ENCODE results near the gene GRK5.

Gene GRK5

GRCh38 chr10:119441921-119442757 is 234.8 kb downstream of the GRK5 start:
- DNase-seq (ENCODE audit: low read depth, low spot score): no peak
- no peak for TF ChIP-seq CTCF (IDR thresholded peaks at IDR 0.05; ENCODE audit: insufficient read depth, low read length, missing control alignments)
- CTCF ChIA-PET: interaction anchor here (2.4 to 21.4 kb wide), 3 partner anchors 9 to 239 kb away, joined by 6 to 530 read pairs (median 75); partner anchors contain the start of gene GRK5
- POLR2A ChIA-PET: no interaction called here
- H3K4me3 ChIP-seq (ENCODE audit: low read depth, low read length): no peak overlapping the region

DNA sequence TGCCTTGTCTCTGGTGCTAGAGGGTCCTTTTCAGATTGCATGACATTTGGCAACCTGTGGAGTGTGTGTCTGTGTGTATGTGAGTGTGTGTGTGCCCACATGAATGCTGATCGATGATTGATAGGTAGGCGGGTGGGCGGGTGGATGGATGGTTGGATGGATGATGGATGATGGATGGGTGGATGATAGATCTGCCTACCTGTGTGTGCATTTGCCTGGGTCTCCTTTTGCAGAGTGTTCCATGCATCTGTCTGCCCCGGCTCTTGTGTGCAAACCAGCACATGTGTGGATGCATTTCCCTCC is 235.3 kb downstream of the GRK5 start:
- no peak for TF ChIP-seq CTCF (IDR thresholded peaks at IDR 0.05; ENCODE audit: insufficient read depth, low read length, missing control alignments)
- ChIA-PET POLR2A (no interaction called here), CTCF (interaction anchor here (0.8 to 21.4 kb wide), 7 partner anchors 9 to 259 kb away, joined by 3 to 530 read pairs (median 6); partner anchors contain the start of gene GRK5)
- no peak overlapping the region for H3K4me3 ChIP-seq (ENCODE audit: low read depth, low read length)
- no peak for DNase-seq (ENCODE audit: low read depth, low spot score)

DNA sequence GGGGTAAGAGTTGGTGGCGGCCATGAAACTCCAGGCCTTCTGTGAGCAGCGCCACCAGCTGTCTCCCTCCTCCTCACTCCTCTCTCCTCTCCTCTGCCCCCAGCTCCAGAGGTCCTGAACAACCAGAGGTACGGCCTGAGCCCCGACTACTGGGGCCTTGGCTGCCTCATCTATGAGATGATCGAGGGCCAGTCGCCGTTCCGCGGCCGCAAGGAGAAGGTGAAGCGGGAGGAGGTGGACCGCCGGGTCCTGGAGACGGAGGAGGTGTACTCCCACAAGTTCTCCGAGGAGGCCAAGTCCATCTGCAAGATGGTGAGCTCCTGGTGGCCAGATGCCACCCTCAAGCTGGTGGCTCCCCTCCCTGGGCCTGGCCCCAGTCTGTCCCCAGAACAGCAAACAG is 236.1 kb downstream of the GRK5 start:
- TF ChIP-seq CTCF (IDR thresholded peaks at IDR 0.05; ENCODE audit: insufficient read depth, low read length, missing control alignments): no peak
- ChIA-PET CTCF (interaction anchor here (0.6 to 21.4 kb wide), 14 partner anchors 8 to 259 kb away, joined by 3 to 530 read pairs (median 5); partner anchors contain the start of gene GRK5), POLR2A (no interaction called here)
- no peak overlapping the region for H3K4me3 ChIP-seq (ENCODE audit: low read depth, low read length)
- DNase-seq (ENCODE audit: low read depth, low spot score): no peak

DNA sequence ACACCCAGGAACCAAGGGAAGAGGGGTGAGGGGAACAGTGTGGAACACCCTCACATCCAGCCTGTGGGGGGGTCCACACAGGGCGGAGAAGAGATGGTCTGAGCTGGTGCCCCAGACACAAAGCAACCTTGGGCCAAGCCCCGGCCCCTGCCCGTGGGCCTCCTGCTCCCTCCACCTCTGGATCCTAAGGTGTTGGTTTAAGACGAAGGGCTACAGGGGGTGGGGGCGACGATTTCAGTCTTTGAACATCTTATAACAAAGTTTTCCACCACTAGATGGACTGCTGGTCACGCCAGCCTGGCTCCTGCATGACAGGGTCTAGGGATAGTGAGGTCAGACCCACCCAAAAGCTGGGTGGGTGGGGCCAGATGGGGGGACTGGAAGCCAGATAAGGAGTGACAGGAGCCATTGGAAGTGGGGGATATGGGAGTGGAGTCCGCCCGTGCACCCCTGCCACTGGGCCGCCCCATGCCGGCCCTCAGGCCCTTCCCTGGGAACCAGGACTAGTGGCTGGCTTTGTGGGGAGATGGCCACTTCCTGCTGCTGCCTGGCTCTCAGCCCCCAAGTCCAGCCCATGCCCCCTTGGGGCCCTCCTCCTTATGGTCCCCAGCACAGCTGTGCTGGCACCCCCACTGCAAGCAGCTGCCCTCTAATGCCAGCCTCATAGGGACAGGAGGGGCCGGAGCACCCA is 236.7 kb downstream of the GRK5 start:
- no peak overlapping the region for H3K4me3 ChIP-seq (ENCODE audit: low read depth, low read length)
- DNase-seq (ENCODE audit: low read depth, low spot score): no peak
- ChIA-PET POLR2A (interaction anchor here (0.7 to 1.4 kb wide), 2 partner anchors 245 kb away, joined by 3 to 6 read pairs; no protein-coding TSS in a partner anchor), CTCF (interaction anchor here (0.6 to 21.4 kb wide), 20 partner anchors 7 to 390 kb away, joined by 3 to 530 read pairs (median 4); partner anchors contain the start of gene GRK5)
- no peak for TF ChIP-seq CTCF (IDR thresholded peaks at IDR 0.05; ENCODE audit: insufficient read depth, low read length, missing control alignments)

DNA sequence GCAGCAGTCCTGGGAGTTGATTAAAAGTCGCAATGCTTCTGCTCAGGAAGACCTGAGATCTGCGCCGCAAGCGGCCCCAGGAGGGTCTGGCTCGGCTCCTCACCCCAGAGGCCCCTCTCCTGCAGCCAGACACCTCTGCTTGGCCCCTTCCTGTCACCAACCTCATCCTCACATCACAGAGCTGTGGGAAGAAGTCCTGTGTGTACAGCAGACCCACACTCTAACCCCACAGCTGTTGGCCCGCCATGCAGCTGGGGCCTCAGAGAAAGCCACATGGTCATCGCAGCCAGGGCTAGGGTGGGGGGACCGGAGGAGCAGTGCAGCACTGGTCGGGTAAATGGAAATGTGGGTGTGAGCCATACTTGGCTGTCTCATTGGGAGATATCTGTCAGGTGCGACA is 237.5 kb downstream of the GRK5 start:
- no peak for TF ChIP-seq CTCF (IDR thresholded peaks at IDR 0.05; ENCODE audit: insufficient read depth, low read length, missing control alignments)
- POLR2A ChIA-PET: interaction anchor here (1.0 to 1.4 kb wide), 2 partner anchors 237 to 245 kb away, joined by 3 to 6 read pairs; partner anchors contain the start of gene GRK5
- no peak overlapping the region for H3K4me3 ChIP-seq (ENCODE audit: low read depth, low read length)
- DNase-seq (ENCODE audit: low read depth, low spot score): no peak
- CTCF ChIA-PET: interaction anchor here (0.6 to 21.4 kb wide), 36 partner anchors 8 to 391 kb away, joined by 3 to 530 read pairs (median 5); partner anchors contain the start of gene GRK5
